Stomach (tissue), 9 donors: ENCODE measurements around the gene UGP2. TPM values are rescaled to one million over a fixed set of nuclear protein-coding genes. Genes with fewer than 3 reads are reported as not detected.

Source experiments
- DNase-seq, 2 donors: peaks; one replicate each; pipeline versions ENCODE4 v3.0.0 to v3.0.0-alpha.2; 2013 to 2019
- H3K27ac ChIP-seq, 5 donors: fragments of 200-600 bp in 4 of 5; sonication (generic) in 4 of 5; one replicate each; pipeline ENCODE4 v1.5.1; 2013 to 2019; ENCODE audit warnings: mild to moderate bottlenecking in 1 of 5, moderate library complexity in 1 of 5
- H3K27me3 ChIP-seq, 3 donors: fragments of 200-600 bp; sonication (generic); one replicate each; pipeline ENCODE4 v1.5.1; 2017 to 2019; ENCODE audit warnings: mixed run types in 1 of 3
- H3K36me3 ChIP-seq, 4 donors: fragments of 200-600 bp; sonication (generic); 1 replicate in 3 of 4; 2 replicates in 1 of 4; pipeline ENCODE4 v1.5.1; 2016 to 2019
- H3K4me1 ChIP-seq, 4 donors: fragments of 200-600 bp; sonication (generic); one replicate each; pipeline ENCODE4 v1.5.1; 2016 to 2019
- H3K4me3 ChIP-seq, 4 donors: fragments of 200-600 bp; sonication (generic) in 3 of 4; one replicate each; pipeline ENCODE4 v1.5.1; 2016 to 2019; ENCODE audit warnings: mild to moderate bottlenecking in 1 of 4
- H3K9me3 ChIP-seq, 4 donors: fragments of 200-600 bp; sonication (generic); one replicate each; pipeline ENCODE4 v1.5.1; 2016 to 2019
- EP300 ChIP-seq: sonication (generic); formaldehyde crosslinking; IDR thresholded peaks from one replicate; pipeline ENCODE4 v1.6.1; 2017; ENCODE audit warnings: antibody characterized with exemption
- POLR2A ChIP-seq, 4 donors: fragments of 450-650 bp; IDR thresholded peaks; one replicate each; pipeline ENCODE4 v1.6.1; 2016; ENCODE audit warnings: antibody characterized with exemption in 4 of 4, control low read depth in 2 of 4, mild to moderate bottlenecking in 1 of 4, moderate library complexity in 1 of 4
- POLR2AphosphoS5 ChIP-seq, 3 donors: sonication (generic); formaldehyde crosslinking; IDR thresholded peaks; one replicate each; pipeline ENCODE4 v1.6.1; 2016; ENCODE audit warnings: antibody characterized with exemption in 3 of 3
- WGBS, 5 donors: extraction: QIAGEN DNeasy Blood & Tissue Kit in 3 of 5; methylation state at CpG; one replicate each; pipeline versions ENCODE4 v1.1.5 to v1.1.7; 2013 to 2018; 5-methylcytosine and 5-hydroxymethylcytosine counted together
- intact Hi-C: fragments of 100-400 bp; cut with DNase I; formaldehyde crosslinking; loops from one replicate; pipeline ENCODE4 v1.15.1; 2023; ENCODE audit warnings: low total_unique reads
- polyA plus RNA-seq, 3 donors: library from polyadenylated mRNA; stranded (reverse); fragments of 200-250 nt; gene quantifications; one replicate each; pipeline ENCODE4 v1.2.3, GENCODE V29; 2013
- total RNA-seq, 5 donors: library from RNA; depleted of rRNA; stranded (reverse); fragments of >200 nt; gene quantifications; one replicate each; pipeline versions ENCODE4 v1.1.0 to v1.2.3, GENCODE V29; 2014 to 2016
- TF ChIP-seq, protein P1 (sequence below), 7 experiments: fragments of 450-650 bp in 4 of 7; fragments of 200-600 bp in 3 of 7; sonication (generic) in 3 of 7; IDR thresholded peaks; one replicate each; pipeline ENCODE4 v1.5.1; 2016 to 2019; ENCODE audit warnings: antibody characterized with exemption in 7 of 7, control low read depth in 2 of 7, mild to moderate bottlenecking in 1 of 7
- donor health status: healthy with polysubstance abuse.
- donor health status: Bipolar disorder and iron deficiency.
- donor health status: healthy.

Gene UGP2
- total and polyA plus RNA-seq, 8 donors: 38.5 to 135 (median 93.7) TPM

DNA sequence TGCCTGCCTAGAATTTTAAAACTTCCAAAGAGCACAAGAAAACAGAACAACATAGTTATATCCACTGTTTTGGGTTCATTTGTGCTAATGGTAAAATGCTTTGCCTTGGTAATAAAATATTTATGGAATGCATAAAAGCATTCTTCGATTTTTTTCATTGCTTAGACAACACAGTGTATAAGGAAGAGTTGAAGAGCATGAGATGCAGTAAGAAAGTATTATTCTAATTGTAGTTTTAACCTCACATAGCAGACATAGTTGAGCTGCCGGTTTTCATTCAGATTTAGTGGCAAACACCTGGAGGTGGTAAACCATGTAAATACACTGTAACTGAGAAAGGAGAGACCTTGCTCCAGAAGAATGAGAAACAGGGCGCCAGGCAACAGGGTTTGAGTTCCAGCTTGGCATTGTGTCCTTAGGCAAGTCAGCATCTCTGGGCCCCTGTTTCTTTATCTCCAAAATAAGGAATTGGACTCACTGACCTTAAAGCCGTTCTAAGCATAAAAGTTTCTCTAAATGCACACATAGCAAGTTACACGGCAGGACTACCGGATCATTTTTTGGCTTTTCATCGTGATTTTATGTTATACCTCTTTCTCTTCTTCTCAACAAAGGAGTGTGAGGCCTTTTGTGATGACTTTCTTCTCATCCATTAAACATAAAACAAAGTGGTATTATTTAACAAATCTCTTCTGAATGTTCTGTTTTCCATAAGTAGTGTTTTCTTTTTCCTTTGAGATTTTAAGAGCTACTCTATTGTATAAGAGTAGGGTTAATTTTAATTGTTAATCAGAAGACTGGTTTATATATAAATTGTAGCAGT, 7.9 kb downstream of the UGP2 start:
- 44 to 65% (median 55%) methylated on average over 7 of the region's 7 CpGs for WGBS, 5 donors
- TF ChIP-seq, protein P1, sequence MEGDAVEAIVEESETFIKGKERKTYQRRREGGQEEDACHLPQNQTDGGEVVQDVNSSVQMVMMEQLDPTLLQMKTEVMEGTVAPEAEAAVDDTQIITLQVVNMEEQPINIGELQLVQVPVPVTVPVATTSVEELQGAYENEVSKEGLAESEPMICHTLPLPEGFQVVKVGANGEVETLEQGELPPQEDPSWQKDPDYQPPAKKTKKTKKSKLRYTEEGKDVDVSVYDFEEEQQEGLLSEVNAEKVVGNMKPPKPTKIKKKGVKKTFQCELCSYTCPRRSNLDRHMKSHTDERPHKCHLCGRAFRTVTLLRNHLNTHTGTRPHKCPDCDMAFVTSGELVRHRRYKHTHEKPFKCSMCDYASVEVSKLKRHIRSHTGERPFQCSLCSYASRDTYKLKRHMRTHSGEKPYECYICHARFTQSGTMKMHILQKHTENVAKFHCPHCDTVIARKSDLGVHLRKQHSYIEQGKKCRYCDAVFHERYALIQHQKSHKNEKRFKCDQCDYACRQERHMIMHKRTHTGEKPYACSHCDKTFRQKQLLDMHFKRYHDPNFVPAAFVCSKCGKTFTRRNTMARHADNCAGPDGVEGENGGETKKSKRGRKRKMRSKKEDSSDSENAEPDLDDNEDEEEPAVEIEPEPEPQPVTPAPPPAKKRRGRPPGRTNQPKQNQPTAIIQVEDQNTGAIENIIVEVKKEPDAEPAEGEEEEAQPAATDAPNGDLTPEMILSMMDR (IDR thresholded peaks at IDR 0.05): no peak
- TF ChIP-seq POLR2AphosphoS5 (IDR thresholded peaks at IDR 0.05) (no peak), POLR2A (IDR thresholded peaks at IDR 0.05) (no peak), EP300 (no peak)
- Histone ChIP-seq H3K9me3 (no peaks in the 10 kb centered on the region), H3K4me3 (no peak overlapping the region), H3K36me3 (no peaks in the 10 kb centered on the region), H3K27me3 (no peaks in the 10 kb centered on the region), H3K27ac (no peak overlapping the region), H3K4me1 (peaks cover 25 to 82% (median 57%) of the 10 kb centered on the region in 4 donors)
- DNase-seq: no peak
- intact Hi-C loops: no loop called here

- H3K9me3 ChIP-seq: no peaks in the 10 kb centered on the region
- H3K27me3 ChIP-seq: no peaks in the 10 kb centered on the region
- TF ChIP-seq EP300 (no peak), POLR2AphosphoS5 (IDR thresholded peaks at IDR 0.05) (no peak), POLR2A (IDR thresholded peaks at IDR 0.05) (no peak)
- TF ChIP-seq, protein P1 (IDR thresholded peaks at IDR 0.05): no peak
- peaks cover 26 to 82% (median 56%) of the 10 kb centered on the region in 4 donors for H3K4me1 ChIP-seq
- WGBS, 5 donors: 63 to 68% (median 64%) methylated on average over 1 of the region's 1 CpG
- intact Hi-C loops: no loop called here
- no peak overlapping the region for H3K4me3 ChIP-seq
- no peaks in the 10 kb centered on the region for H3K36me3 ChIP-seq
- DNase-seq: no peak
- no peak overlapping the region for H3K27ac ChIP-seq
Observed at GRCh38 chr2:63850204-63850571, 8.5 kb downstream of the UGP2 start.

GRCh38 chr2:63850649-63851048, 9.0 kb downstream of the UGP2 start:
- H3K36me3 ChIP-seq: peaks cover 0 to 2% (median under 1%) of the 10 kb centered on the region in 4 donors
- no peak overlapping the region for H3K4me3 ChIP-seq
- no peak overlapping the region for H3K27ac ChIP-seq
- H3K9me3 ChIP-seq: no peaks in the 10 kb centered on the region
- intact Hi-C loops: no loop called here
- no peak for TF ChIP-seq EP300
- DNase-seq: no peak
- H3K27me3 ChIP-seq: no peaks in the 10 kb centered on the region
- peaks cover 26 to 84% (median 55%) of the 10 kb centered on the region in 4 donors for H3K4me1 ChIP-seq

- no peaks in the 10 kb centered on the region for H3K9me3 ChIP-seq
- TF ChIP-seq, protein P1 (IDR thresholded peaks at IDR 0.05): no peak
- no peak for TF ChIP-seq EP300
- TF ChIP-seq POLR2AphosphoS5 (IDR thresholded peaks at IDR 0.05): no peak
- no peak for TF ChIP-seq POLR2A (IDR thresholded peaks at IDR 0.05)
- H3K4me3 ChIP-seq: no peak overlapping the region
- no peak for DNase-seq
- H3K27ac ChIP-seq: no peak overlapping the region
- H3K4me1 ChIP-seq: peaks cover 26 to 78% (median 54%) of the 10 kb centered on the region in 4 donors
- H3K27me3 ChIP-seq: no peaks in the 10 kb centered on the region
- intact Hi-C loops: no loop called here
- WGBS, 5 donors: 73 to 86% (median 77%) methylated on average over 1 of the region's 1 CpG
- H3K36me3 ChIP-seq: peaks cover 0 to 14% (median 7%) of the 10 kb centered on the region in 4 donors
Observed at GRCh38 chr2:63851691-63852311, 10.1 kb downstream of the UGP2 start.
